Karpas-422 (cell line): ENCODE measurements around the gene ANKRD45. TPM values are rescaled to one million over a fixed set of nuclear protein-coding genes. Genes with fewer than 3 reads are reported as not detected.
"Not testable (repeated sequence)": the region's sequence is repeated elsewhere in the genome, so short reads cannot be mapped to it uniquely, and the experiment has no call there.

ENCODE experiments used
- DNase-seq: peaks from one replicate; pipeline ENCODE4 v3.0.0-alpha.2; 2015
- H2AFZ ChIP-seq: fragments of 200-600 bp; sonication (generic); 2 replicates; pipeline ENCODE4 v1.6.1; 2014; ENCODE audit warnings: antibody characterized with exemption, low read length, mixed read lengths
- H3K27ac ChIP-seq: fragments of 200-600 bp; sonication (generic); 2 replicates; pipeline ENCODE4 v1.5.1; 2014; ENCODE audit warnings: mild to moderate bottlenecking, low read length, moderate library complexity
- H3K27me3 ChIP-seq: fragments of 200-600 bp; sonication (generic); 2 replicates; pipeline ENCODE4 v1.6.1; 2014; ENCODE audit warnings: low read length, mixed read lengths
- H3K36me3 ChIP-seq: fragments of 200-600 bp; sonication (generic); 2 replicates; pipeline ENCODE4 v1.6.1; 2014; ENCODE audit warnings: low read length, mixed read lengths; ENCODE audit not compliant: insufficient read depth
- H3K4me1 ChIP-seq: fragments of 200-600 bp; sonication (generic); 2 replicates; pipeline ENCODE4 v1.6.1; 2014; ENCODE audit warnings: mild to moderate bottlenecking, low read length, mixed read lengths
- H3K4me2 ChIP-seq: fragments of 200-600 bp; sonication (generic); 2 replicates; pipeline ENCODE4 v1.6.1; 2014; ENCODE audit warnings: low read length, low read depth, mild to moderate bottlenecking; ENCODE audit not compliant: poor library complexity, severe bottlenecking
- H3K4me3 ChIP-seq: fragments of 200-600 bp; sonication (generic); 2 replicates; pipeline ENCODE4 v1.5.1; 2014; ENCODE audit warnings: mild to moderate bottlenecking, antibody characterized with exemption, low read length, mixed read lengths
- H3K79me2 ChIP-seq: fragments of 200-600 bp; sonication (generic); 2 replicates; pipeline ENCODE4 v1.6.1; 2014; ENCODE audit warnings: mild to moderate bottlenecking, low read length, mixed read lengths
- H3K9ac ChIP-seq: fragments of 200-600 bp; sonication (generic); 2 replicates; pipeline ENCODE4 v1.6.0; 2014; ENCODE audit warnings: low read length
- H3K9me2 ChIP-seq: fragments of 200-600 bp; sonication (generic), shearing (Covaris generic); replicated peaks from 2 replicates; pipeline ENCODE4 v1.6.0; 2014; ENCODE audit warnings: mild to moderate bottlenecking, low read length, moderate library complexity; ENCODE audit not compliant: insufficient read depth
- H3K9me3 ChIP-seq: fragments of 300-700, 200-600 bp; sonication (generic); 2 replicates; pipeline ENCODE4 v1.6.1; 2014; ENCODE audit warnings: low read length, mixed read lengths
- H4K20me1 ChIP-seq: fragments of 200-600 bp; sonication (generic); 2 replicates; pipeline ENCODE4 v1.6.1; 2014; ENCODE audit warnings: mild to moderate bottlenecking, antibody characterized with exemption, low read length, low read depth; ENCODE audit not compliant: insufficient read depth
- total RNA-seq: library from RNA; depleted of rRNA; stranded (reverse); fragments of >200 nt; shearing (Covaris generic); gene quantifications from 2 replicates; pipeline ENCODE4 v1.2.3, GENCODE V29; 2014; ENCODE audit warnings: low replicate concordance

Gene ANKRD45
- total RNA-seq, 1 experiment from 2014 or later = not detected

DNA sequence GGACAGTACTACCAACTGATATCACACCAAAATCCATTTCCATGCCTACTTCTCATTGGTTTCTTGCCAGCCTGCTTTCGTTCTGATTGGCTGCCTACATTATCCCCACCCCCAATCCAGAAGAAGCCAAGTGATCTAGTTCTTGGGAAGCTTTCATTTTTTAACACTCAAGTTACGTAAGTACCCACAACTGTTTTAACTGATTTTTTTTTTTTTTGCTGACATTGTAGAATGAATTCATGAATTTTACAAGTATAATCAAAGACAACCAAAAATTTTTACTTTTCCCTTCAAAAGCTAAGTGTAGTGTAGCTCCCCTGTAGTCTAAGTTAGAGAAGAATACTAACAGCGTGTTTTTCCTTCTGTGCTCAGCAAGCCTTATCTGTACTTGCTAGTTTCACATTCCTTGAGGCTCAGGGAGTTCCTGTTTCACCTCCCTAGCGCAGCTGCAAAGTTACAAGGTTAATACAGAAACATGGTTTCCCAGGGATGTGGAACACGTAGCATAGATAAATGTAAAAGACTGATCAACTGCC lies 66.5 kb downstream of the ANKRD45 start, which contains the start of gene SLC9C2:
Gene SLC9C2, minus strand, starts transcription at position 17 of the 536 bp plus-strand sequence. CDS start 1,296 bp downstream, outside the sequence.
- Histone ChIP-seq H3K9me3 (no peaks in the 10 kb centered on the region), H3K79me2 (no peaks in the 10 kb centered on the region), H3K4me3 (no peak within 1 kb of the TSS), H3K4me1 (peaks cover 13% of the 10 kb centered on the region), H3K27me3 (no peaks in the 10 kb centered on the region), H4K20me1 (no peaks in the 10 kb centered on the region), H3K4me2 (peak within 1 kb of the TSS; percentile 48), H3K9ac (no peak within 1 kb of the TSS), H2AFZ (no peak within 1 kb of the TSS), H3K27ac (no peak within 1 kb of the TSS), H3K9me2 (no peaks in the 10 kb centered on the region), H3K36me3 (no peaks in the 10 kb centered on the region)
- DNase-seq = no peak

DNA sequence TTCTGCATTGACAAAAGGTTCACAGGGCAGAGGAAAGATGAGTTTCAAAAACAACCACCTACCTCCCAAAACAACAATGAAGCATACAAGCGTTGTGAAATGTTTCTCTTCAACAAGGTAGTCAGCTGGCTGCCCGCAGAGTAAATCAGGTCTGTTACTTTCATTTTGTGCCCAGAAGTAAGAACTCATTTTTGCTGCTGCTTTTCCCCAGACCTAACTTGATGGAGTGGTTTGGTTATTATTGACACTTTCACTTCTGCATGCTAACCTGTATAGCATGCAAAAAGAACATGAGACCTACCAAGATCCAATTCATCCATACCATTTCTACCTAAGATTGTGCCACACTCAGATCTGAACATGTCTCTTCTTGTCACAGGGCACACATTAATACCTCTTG lies 68.1 kb downstream of the ANKRD45 start:
- Histone ChIP-seq H3K4me3 (peak overlapping the region; percentile 3; the same call in 1 of the 2 replicates), H3K9ac (no peak overlapping the region; the same call in 1 of the 2 replicates), H3K27ac (no peak overlapping the region), H4K20me1 (no peaks in the 10 kb centered on the region), H3K9me3 (no peaks in the 10 kb centered on the region), H3K4me2 (peak overlapping the region; percentile 48), H3K4me1 (peaks cover 13% of the 10 kb centered on the region), H3K79me2 (no peaks in the 10 kb centered on the region), H2AFZ (peak overlapping the region; percentile 16; the same call in 1 of the 2 replicates), H3K36me3 (no peaks in the 10 kb centered on the region), H3K9me2 (no peaks in the 10 kb centered on the region), H3K27me3 (no peaks in the 10 kb centered on the region)
- no peak for DNase-seq

DNA sequence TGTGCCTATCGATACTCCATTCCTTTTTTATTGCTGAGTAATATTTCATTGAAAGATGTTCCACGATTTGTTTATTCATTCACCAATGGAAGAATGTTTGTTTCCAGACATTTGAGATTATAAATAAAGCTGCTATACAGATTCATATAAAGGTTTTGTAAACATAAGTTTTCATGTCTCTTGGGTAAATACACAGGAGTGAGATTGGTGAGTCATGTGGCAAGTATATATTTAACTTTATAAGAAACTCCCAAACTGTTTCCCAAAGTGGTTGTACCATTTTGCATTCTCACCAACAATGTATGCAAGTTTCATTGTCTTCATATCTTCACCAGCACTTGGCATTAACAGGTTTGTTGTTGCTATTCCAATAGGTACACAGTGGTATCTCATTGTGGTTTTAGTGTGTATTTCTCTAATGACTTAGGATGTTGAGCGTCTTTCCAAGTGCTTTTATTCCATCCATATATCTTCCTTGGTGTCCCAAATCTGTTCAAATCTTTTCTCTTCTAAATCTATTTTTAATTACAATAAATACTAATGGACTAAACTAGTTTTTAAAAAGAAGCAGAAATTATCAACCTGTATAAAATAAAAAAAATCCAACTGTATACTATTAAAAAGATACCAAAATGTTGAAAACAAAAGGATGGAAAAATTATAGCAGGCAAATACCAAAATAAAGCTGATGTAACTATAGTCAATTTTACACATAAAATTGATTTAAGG lies 73.4 kb downstream of the ANKRD45 start:
- H3K4me2 ChIP-seq = no peak overlapping the region

DNA sequence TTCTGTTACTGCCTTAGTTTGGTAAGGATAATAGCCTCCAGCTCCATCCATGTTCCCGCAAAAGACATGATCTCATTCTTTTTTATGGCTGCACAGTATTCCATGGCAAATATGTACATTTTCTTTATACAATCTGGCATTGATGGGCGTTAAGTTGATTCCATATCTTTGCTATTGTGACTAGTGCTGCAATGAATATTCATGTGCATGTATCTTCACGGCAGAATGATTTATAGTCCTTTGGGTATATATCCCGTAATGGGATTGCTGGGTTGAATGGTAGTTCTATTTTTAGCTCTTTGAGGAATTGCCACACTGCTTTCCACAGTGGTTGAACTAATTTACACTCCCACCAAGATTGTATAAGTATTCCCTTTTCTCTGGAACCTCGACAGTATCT lies 78.5 kb downstream of the ANKRD45 start:
- H3K4me3 ChIP-seq, H3K27me3 ChIP-seq, H3K27ac ChIP-seq, H3K9me3 ChIP-seq, H3K79me2 ChIP-seq, H3K9ac ChIP-seq, H2AFZ ChIP-seq, H3K4me2 ChIP-seq, H3K4me1 ChIP-seq, H3K36me3 ChIP-seq, DNase-seq, H4K20me1 ChIP-seq, H3K9me2 ChIP-seq: not testable (repeated sequence)

More for the DNA sequence above, 73.4 kb downstream of the ANKRD45 start:
- H3K36me3 ChIP-seq = no peaks in the 10 kb centered on the region
- H3K27me3 ChIP-seq = no peaks in the 10 kb centered on the region
- H3K4me1 ChIP-seq = peaks cover 10% of the 10 kb centered on the region
- no peaks in the 10 kb centered on the region for H3K9me3 ChIP-seq
- H3K9ac ChIP-seq = no peak overlapping the region
- H3K4me3 ChIP-seq = no peak overlapping the region
- no peaks in the 10 kb centered on the region for H3K9me2 ChIP-seq
- no peak overlapping the region for H2AFZ ChIP-seq
- no peaks in the 10 kb centered on the region for H3K79me2 ChIP-seq
- no peaks in the 10 kb centered on the region for H4K20me1 ChIP-seq
- H3K27ac ChIP-seq = no peak overlapping the region
- no peak for DNase-seq

DNA sequence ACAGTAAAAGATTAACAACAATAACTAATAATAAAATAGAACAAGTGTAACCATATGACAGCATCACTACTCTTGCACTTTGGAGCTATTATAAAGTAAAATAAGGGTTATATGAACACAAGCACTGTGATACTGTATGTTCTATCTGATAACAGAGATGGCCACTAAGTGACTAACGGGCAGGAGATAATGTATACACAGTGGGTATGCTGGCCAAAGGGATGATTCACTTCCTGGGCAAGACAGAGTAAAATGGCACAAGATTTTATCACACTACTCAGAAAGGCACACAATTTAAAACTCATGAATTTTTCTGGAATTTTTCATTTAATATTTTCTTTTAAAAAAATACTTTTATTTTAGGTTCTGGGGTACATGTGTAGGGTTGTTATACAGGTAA lies 79.1 kb downstream of the ANKRD45 start:
- peaks cover 7% of the 10 kb centered on the region for H3K4me1 ChIP-seq
- no peaks in the 10 kb centered on the region for H3K9me2 ChIP-seq
- no peaks in the 10 kb centered on the region for H3K79me2 ChIP-seq
- no peak overlapping the region for H3K4me2 ChIP-seq
- no peaks in the 10 kb centered on the region for H3K9me3 ChIP-seq
- no peak for DNase-seq
- H4K20me1 ChIP-seq = no peaks in the 10 kb centered on the region
- H3K4me3 ChIP-seq = no peak overlapping the region
- H3K27me3 ChIP-seq = no peaks in the 10 kb centered on the region
- H2AFZ ChIP-seq = no peak overlapping the region
- H3K36me3 ChIP-seq = no peaks in the 10 kb centered on the region
- H3K27ac ChIP-seq = no peak overlapping the region
- H3K9ac ChIP-seq = no peak overlapping the region

GRCh38 chr1:173581383-173582079 lies 88.1 kb downstream of the ANKRD45 start:
- H3K36me3 ChIP-seq = no peaks in the 10 kb centered on the region
- no peaks in the 10 kb centered on the region for H3K79me2 ChIP-seq
- DNase-seq = no peak
- no peak overlapping the region for H3K9ac ChIP-seq
- H3K9me2 ChIP-seq = no peaks in the 10 kb centered on the region
- H3K9me3 ChIP-seq = no peaks in the 10 kb centered on the region
- no peaks in the 10 kb centered on the region for H4K20me1 ChIP-seq
- no peak overlapping the region for H3K4me3 ChIP-seq
- H3K4me1 ChIP-seq = no peaks in the 10 kb centered on the region
- H3K4me2 ChIP-seq = no peak overlapping the region
- no peaks in the 10 kb centered on the region for H3K27me3 ChIP-seq
- no peak overlapping the region for H2AFZ ChIP-seq
- H3K27ac ChIP-seq = no peak overlapping the region

GRCh38 chr1:173580658-173581057 lies 89.0 kb downstream of the ANKRD45 start:
- Histone ChIP-seq H3K36me3 (no peaks in the 10 kb centered on the region), H2AFZ (no peak overlapping the region), H3K9ac (no peak overlapping the region), H3K4me1 (no peaks in the 10 kb centered on the region), H3K9me3 (no peaks in the 10 kb centered on the region), H3K27me3 (no peaks in the 10 kb centered on the region), H3K4me2 (no peak overlapping the region), H3K4me3 (no peak overlapping the region), H3K27ac (no peak overlapping the region), H4K20me1 (no peaks in the 10 kb centered on the region), H3K9me2 (no peaks in the 10 kb centered on the region), H3K79me2 (no peaks in the 10 kb centered on the region)
- no peak for DNase-seq

GRCh38 chr1:173580071-173580470 lies 89.6 kb downstream of the ANKRD45 start:
- Histone ChIP-seq H3K4me2 (no peak overlapping the region), H3K9me2 (no peaks in the 10 kb centered on the region), H3K9me3 (no peaks in the 10 kb centered on the region), H3K79me2 (no peaks in the 10 kb centered on the region), H3K27me3 (no peaks in the 10 kb centered on the region), H4K20me1 (no peaks in the 10 kb centered on the region), H3K4me3 (no peak overlapping the region), H2AFZ (no peak overlapping the region), H3K4me1 (no peaks in the 10 kb centered on the region), H3K27ac (no peak overlapping the region), H3K36me3 (no peaks in the 10 kb centered on the region), H3K9ac (no peak overlapping the region)
- no peak for DNase-seq
